Measurements from ENCODE around the gene GLIPR1L2. TPM values are rescaled to one million over a fixed set of nuclear protein-coding genes. Genes with fewer than 3 reads are reported as not detected.

The GLIPR1L2 gene
- total and polyA plus RNA-seq, 10 of the 15 experiments (the other 5 are each of a cell fraction or from before 2014, with no cell fraction given) = 0.04 to 0.39 (median 0.09) TPM; not detected in 3

DNA sequence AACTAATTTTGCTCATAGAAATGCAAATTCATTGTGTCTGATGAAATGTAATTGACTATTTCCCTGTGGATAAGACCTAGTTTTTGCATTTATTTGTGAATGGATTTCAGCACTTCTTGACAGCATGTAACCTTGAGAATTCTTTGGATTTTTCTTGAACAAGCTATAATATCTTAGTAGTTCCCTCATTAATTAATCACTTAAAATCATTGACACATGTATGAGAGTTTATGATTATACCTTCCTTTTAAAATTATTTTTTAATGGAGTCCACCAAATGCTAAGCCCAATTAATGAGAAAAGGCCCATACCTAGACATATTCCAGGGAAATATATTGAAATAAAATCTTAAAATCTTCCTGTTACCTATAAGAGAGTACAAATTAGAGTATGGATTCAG, 16.8 kb downstream of the GLIPR1L2 start (continued):
- no peak for TF ChIP-seq WRNIP1 (IDR thresholded peaks at IDR 0.05; ENCODE audit: borderline replicate concordance, low read depth, low read length)
- TF ChIP-seq IRF3 (IDR thresholded peaks at IDR 0.05) = no peak
- TF ChIP-seq ELK1 (IDR thresholded peaks at IDR 0.05; ENCODE audit: low read depth, low read length) = no peak
- TF ChIP-seq NRF1 (conservative IDR thresholded peaks at IDR 0.05; ENCODE audit: low read depth, low read length) = no peak
- TF ChIP-seq, protein P1, sequence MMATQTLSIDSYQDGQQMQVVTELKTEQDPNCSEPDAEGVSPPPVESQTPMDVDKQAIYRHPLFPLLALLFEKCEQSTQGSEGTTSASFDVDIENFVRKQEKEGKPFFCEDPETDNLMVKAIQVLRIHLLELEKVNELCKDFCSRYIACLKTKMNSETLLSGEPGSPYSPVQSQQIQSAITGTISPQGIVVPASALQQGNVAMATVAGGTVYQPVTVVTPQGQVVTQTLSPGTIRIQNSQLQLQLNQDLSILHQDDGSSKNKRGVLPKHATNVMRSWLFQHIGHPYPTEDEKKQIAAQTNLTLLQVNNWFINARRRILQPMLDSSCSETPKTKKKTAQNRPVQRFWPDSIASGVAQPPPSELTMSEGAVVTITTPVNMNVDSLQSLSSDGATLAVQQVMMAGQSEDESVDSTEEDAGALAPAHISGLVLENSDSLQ (IDR thresholded peaks at IDR 0.05) = no peak

- ATAC-seq (no peak), DNase-seq (ENCODE audit: low read depth, low spot score) (no peak), FAIRE-seq (no peak)
- Histone ChIP-seq H3K4me1 (ENCODE audit: control insufficient read depth, insufficient read depth, low read length) (no peaks in the 10 kb centered on the region), H3K9me3 (replicated peaks; ENCODE audit: control insufficient read depth, insufficient read depth, low read length) (no peaks in the 10 kb centered on the region), H3K27ac (ENCODE audit: control insufficient read depth, insufficient read depth) (no peak overlapping the region), H3K4me2 (ENCODE audit: control insufficient read depth, insufficient read depth) (no peak overlapping the region), H2AFZ (ENCODE audit: control insufficient read depth, low read depth, low read length) (no peak overlapping the region), H3K79me2 (ENCODE audit: control insufficient read depth, insufficient read depth, low read length) (no peaks in the 10 kb centered on the region), H3K27me3 (replicated peaks in 1 of 2; ENCODE audit: control insufficient read depth in 2 of 2, insufficient read depth in 2 of 2, low read length in 1 of 2) (no peaks in the 10 kb centered on the region), H3K36me3 (ENCODE audit: control insufficient read depth in 2 of 2, insufficient read depth in 2 of 2, low read length in 1 of 2) (no peaks in the 10 kb centered on the region), H3K9ac (ENCODE audit: control insufficient read depth, insufficient read depth, low read length) (no peak overlapping the region), H3K4me3 (no peak overlapping the region), H4K20me1 (ENCODE audit: control insufficient read depth, insufficient read depth) (no peaks in the 10 kb centered on the region)
- ChIA-PET CTCF (no interaction called here), POLR2A (no interaction called here), SMC1A (ENCODE audit: uncharacterized antibody, unreplicated experiment) (no interaction called here), RAD21 (ENCODE audit: unreplicated experiment) (no interaction called here)
- WGBS (ENCODE audit: insufficient coverage, insufficient replicate concordance, low lambda C conversion rate, missing lambda C conversion rate) = 100% methylated on average over 2 of the region's 2 CpGs
- in situ Hi-C loops (cut with MboI) = no loop called here
- intact Hi-C loops (cut with micrococcal nuclease; ENCODE audit: unreplicated experiment) = no loop called here
- BruUV-seq (replicated peaks) = no TSS peak
- no peak for TF ChIP-seq IKZF1 (conservative IDR thresholded peaks at IDR 0.05)
- TF ChIP-seq STAT3 (IDR thresholded peaks at IDR 0.05; ENCODE audit: low read depth, low read length) = no peak
- no peak for TF ChIP-seq MEF2A (IDR thresholded peaks at IDR 0.05; ENCODE audit: insufficient read depth, low read depth, low read length)
- TF ChIP-seq NR2C1 (IDR thresholded peaks at IDR 0.05) = no peak
- TF ChIP-seq NFXL1 (IDR thresholded peaks at IDR 0.05; ENCODE audit: borderline replicate concordance) = no peak
- no peak for TF ChIP-seq ZNF274 (IDR thresholded peaks at IDR 0.05; ENCODE audit: insufficient read depth, insufficient read length)
- no peak for TF ChIP-seq TAF1 (IDR thresholded peaks at IDR 0.05; ENCODE audit: borderline replicate concordance, low read depth, low read length)
- TF ChIP-seq DPF2 (IDR thresholded peaks at IDR 0.05) = no peak
- TF ChIP-seq RELB (IDR thresholded peaks at IDR 0.05; ENCODE audit: low read depth) = no peak
- no peak for TF ChIP-seq POLR2AphosphoS2 (IDR thresholded peaks at IDR 0.05; ENCODE audit: low read depth, low read length)
- TF ChIP-seq, protein P2, sequence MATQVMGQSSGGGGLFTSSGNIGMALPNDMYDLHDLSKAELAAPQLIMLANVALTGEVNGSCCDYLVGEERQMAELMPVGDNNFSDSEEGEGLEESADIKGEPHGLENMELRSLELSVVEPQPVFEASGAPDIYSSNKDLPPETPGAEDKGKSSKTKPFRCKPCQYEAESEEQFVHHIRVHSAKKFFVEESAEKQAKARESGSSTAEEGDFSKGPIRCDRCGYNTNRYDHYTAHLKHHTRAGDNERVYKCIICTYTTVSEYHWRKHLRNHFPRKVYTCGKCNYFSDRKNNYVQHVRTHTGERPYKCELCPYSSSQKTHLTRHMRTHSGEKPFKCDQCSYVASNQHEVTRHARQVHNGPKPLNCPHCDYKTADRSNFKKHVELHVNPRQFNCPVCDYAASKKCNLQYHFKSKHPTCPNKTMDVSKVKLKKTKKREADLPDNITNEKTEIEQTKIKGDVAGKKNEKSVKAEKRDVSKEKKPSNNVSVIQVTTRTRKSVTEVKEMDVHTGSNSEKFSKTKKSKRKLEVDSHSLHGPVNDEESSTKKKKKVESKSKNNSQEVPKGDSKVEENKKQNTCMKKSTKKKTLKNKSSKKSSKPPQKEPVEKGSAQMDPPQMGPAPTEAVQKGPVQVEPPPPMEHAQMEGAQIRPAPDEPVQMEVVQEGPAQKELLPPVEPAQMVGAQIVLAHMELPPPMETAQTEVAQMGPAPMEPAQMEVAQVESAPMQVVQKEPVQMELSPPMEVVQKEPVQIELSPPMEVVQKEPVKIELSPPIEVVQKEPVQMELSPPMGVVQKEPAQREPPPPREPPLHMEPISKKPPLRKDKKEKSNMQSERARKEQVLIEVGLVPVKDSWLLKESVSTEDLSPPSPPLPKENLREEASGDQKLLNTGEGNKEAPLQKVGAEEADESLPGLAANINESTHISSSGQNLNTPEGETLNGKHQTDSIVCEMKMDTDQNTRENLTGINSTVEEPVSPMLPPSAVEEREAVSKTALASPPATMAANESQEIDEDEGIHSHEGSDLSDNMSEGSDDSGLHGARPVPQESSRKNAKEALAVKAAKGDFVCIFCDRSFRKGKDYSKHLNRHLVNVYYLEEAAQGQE (IDR thresholded peaks at IDR 0.05; ENCODE audit: low read depth, low read length) = no peak
- no peak for TF ChIP-seq HDGF (IDR thresholded peaks at IDR 0.05)
These were observed 18.9 kb downstream of the GLIPR1L2 start for GRCh38 chr12:75409830-75410229.

All from GM12878 (cell line).